ENCODE measurements around the gene ZFHX2.

Gene ZFHX2

GRCh38 chr14:23530375-23531055 is 21.1 kb downstream of the ZFHX2 start:
- Histone ChIP-seq H3K36me3 (peaks cover 6% of the 10 kb centered on the region), H3K4me3 (ENCODE audit: low read depth, low read length) (no peak overlapping the region), H3K27ac (peak overlapping the region; percentile 34; the same call in 1 of the 2 replicates), H3K27me3 (ENCODE audit: insufficient read depth, low read depth, severe bottlenecking) (no peaks in the 10 kb centered on the region), H3K9me3 (ENCODE audit: severe bottlenecking) (no peaks in the 10 kb centered on the region)
- no peak for TF ChIP-seq CTCF (IDR thresholded peaks at IDR 0.05; ENCODE audit: low read depth, low read length)
- DNase-seq = peak; percentile 29

GRCh38 chr14:23529016-23529415 is 22.5 kb downstream of the ZFHX2 start:
- no peak for DNase-seq
- H3K27ac ChIP-seq = no peak overlapping the region
- no peak for TF ChIP-seq CTCF (IDR thresholded peaks at IDR 0.05; ENCODE audit: low read depth, low read length)

GRCh38 chr14:23528555-23528954 is 23.0 kb downstream of the ZFHX2 start:
- TF ChIP-seq CTCF (IDR thresholded peaks at IDR 0.05; ENCODE audit: low read depth, low read length) = peak; percentile 41
- Histone ChIP-seq H3K9me3 (ENCODE audit: severe bottlenecking) (no peaks in the 10 kb centered on the region), H3K4me3 (ENCODE audit: low read depth, low read length) (no peak overlapping the region), H3K27me3 (ENCODE audit: insufficient read depth, low read depth, severe bottlenecking) (no peaks in the 10 kb centered on the region), H3K27ac (peak overlapping the region; percentile 20; the same call in 1 of the 2 replicates), H3K36me3 (peaks cover 6% of the 10 kb centered on the region)
- DNase-seq = peak; percentile 27

More at GRCh38 chr14:23529016-23529415, 22.5 kb downstream of the ZFHX2 start:
- Histone ChIP-seq H3K9me3 (ENCODE audit: severe bottlenecking) (no peaks in the 10 kb centered on the region), H3K36me3 (peaks cover 6% of the 10 kb centered on the region), H3K4me3 (ENCODE audit: low read depth, low read length) (no peak overlapping the region), H3K27me3 (ENCODE audit: insufficient read depth, low read depth, severe bottlenecking) (no peaks in the 10 kb centered on the region)

GRCh38 chr14:23525611-23526010 is 26.0 kb downstream of the ZFHX2 start:
- Histone ChIP-seq H3K27me3 (ENCODE audit: insufficient read depth, low read depth, severe bottlenecking) (no peaks in the 10 kb centered on the region), H3K9me3 (ENCODE audit: severe bottlenecking) (no peaks in the 10 kb centered on the region), H3K4me3 (ENCODE audit: low read depth, low read length) (no peak overlapping the region), H3K36me3 (peaks cover 6% of the 10 kb centered on the region), H3K27ac (peak overlapping the region; percentile 22; the same call in 1 of the 2 replicates)
- peak; percentile 59 for DNase-seq
- TF ChIP-seq CTCF (IDR thresholded peaks at IDR 0.05; ENCODE audit: low read depth, low read length) = peak; percentile 40

GRCh38 chr14:23524954-23525353 is 26.6 kb downstream of the ZFHX2 start:
- TF ChIP-seq CTCF (IDR thresholded peaks at IDR 0.05; ENCODE audit: low read depth, low read length) = no peak
- no peak overlapping the region for H3K4me3 ChIP-seq (ENCODE audit: low read depth, low read length)
- no peaks in the 10 kb centered on the region for H3K27me3 ChIP-seq (ENCODE audit: insufficient read depth, low read depth, severe bottlenecking)
- peaks cover 6% of the 10 kb centered on the region for H3K36me3 ChIP-seq
- DNase-seq = no peak
- H3K9me3 ChIP-seq (ENCODE audit: severe bottlenecking) = no peaks in the 10 kb centered on the region
- no peak overlapping the region for H3K27ac ChIP-seq
